ENCODE data around the gene BTBD18. TPM values are rescaled to one million over a fixed set of nuclear protein-coding genes. Genes with fewer than 3 reads are reported as not detected.
A peak's percentile ranks its signal among the peaks of the same experiment; 100 is the strongest.

The BTBD18 gene
- total RNA-seq: not detected in 2 replicates
- not detected in 2 replicates for polyA plus RNA-seq
- polyA plus RNA-seq (2012): 0.05 TPM in 1 of 2 replicates, not detected in the other
- not detected in 2 replicates for polyA minus RNA-seq (ENCODE audit: low replicate concordance)

- Histone ChIP-seq H3K9me3 (ENCODE audit: control insufficient read depth, insufficient read depth, low read depth, low read length) (no peaks in the 10 kb centered on the region), H4K20me1 (ENCODE audit: control insufficient read depth, extremely low read depth, insufficient read depth, low read length) (no peaks in the 10 kb centered on the region), H3K27me3 (ENCODE audit: control insufficient read depth, insufficient read depth, low read length) (no peaks in the 10 kb centered on the region), H3K27ac (ENCODE audit: insufficient read depth, low read length) (no peak within 1 kb of the TSS), H2AFZ (ENCODE audit: low read length) (no peak within 1 kb of the TSS), H3K9ac (ENCODE audit: insufficient read depth, low read length) (no peak within 1 kb of the TSS), H3K36me3 (ENCODE audit: control insufficient read depth, insufficient read depth, low read length) (no peaks in the 10 kb centered on the region), H3K79me2 (ENCODE audit: control insufficient read depth, insufficient read depth, low read length) (no peaks in the 10 kb centered on the region), H3K4me2 (ENCODE audit: extremely low read depth, insufficient read depth, low read length) (no peak within 1 kb of the TSS), H3K4me3 (replicated peaks in 1 of 4; ENCODE audit: control extremely low read depth in 1 of 4, insufficient read depth in 1 of 4, low read depth in 3 of 4, low read length in 4 of 4) (no peak within 1 kb of the TSS), H3K4me1 (ENCODE audit: control insufficient read depth, extremely low read depth, insufficient read depth, low read length) (no peaks in the 10 kb centered on the region)
- peak; percentile 41 to 60 for TF ChIP-seq CTCF (conservative IDR thresholded peaks at IDR 0.05 in 1 of 2, IDR thresholded peaks at IDR 0.05 in 1 of 2; ENCODE audit: low read depth in 1 of 2, low read length in 2 of 2)
- TF ChIP-seq EZH2 (IDR thresholded peaks at IDR 0.05; ENCODE audit: low read length, missing control alignments): no peak
- peak; percentile 43 to 70 for DNase-seq (ENCODE audit: low read depth in 2 of 2)
These were observed at the start of gene BTBD18 for GRCh38 chr11:57751676-57752253. Gene BTBD18, minus strand, starts transcription at chr11:57751819. Its CDS starts 631 bp downstream, at chr11:57751188.

GRCh38 chr11:57801183-57801485, 49.5 kb upstream of the BTBD18 start:
- Histone ChIP-seq H3K4me3 (replicated peaks in 1 of 4; ENCODE audit: control extremely low read depth in 1 of 4, insufficient read depth in 1 of 4, low read depth in 3 of 4, low read length in 4 of 4) (no peak overlapping the region), H3K9me3 (ENCODE audit: control insufficient read depth, insufficient read depth, low read depth, low read length) (no peaks in the 10 kb centered on the region), H3K79me2 (ENCODE audit: control insufficient read depth, insufficient read depth, low read length) (peaks cover 32% of the 10 kb centered on the region), H4K20me1 (ENCODE audit: control insufficient read depth, extremely low read depth, insufficient read depth, low read length) (peaks cover 1% of the 10 kb centered on the region), H2AFZ (ENCODE audit: low read length) (no peak overlapping the region), H3K36me3 (ENCODE audit: control insufficient read depth, insufficient read depth, low read length) (peaks cover 34% of the 10 kb centered on the region), H3K4me2 (ENCODE audit: extremely low read depth, insufficient read depth, low read length) (no peak overlapping the region), H3K9ac (ENCODE audit: insufficient read depth, low read length) (no peak overlapping the region), H3K27ac (ENCODE audit: insufficient read depth, low read length) (no peak overlapping the region), H3K4me1 (ENCODE audit: control insufficient read depth, extremely low read depth, insufficient read depth, low read length) (peaks cover 10% of the 10 kb centered on the region), H3K27me3 (ENCODE audit: control insufficient read depth, insufficient read depth, low read length) (no peaks in the 10 kb centered on the region)
- TF ChIP-seq EZH2 (IDR thresholded peaks at IDR 0.05; ENCODE audit: low read length, missing control alignments) (no peak), CTCF (conservative IDR thresholded peaks at IDR 0.05 in 1 of 2, IDR thresholded peaks at IDR 0.05 in 1 of 2; ENCODE audit: low read depth in 1 of 2, low read length in 2 of 2) (no peak)
- DNase-seq (ENCODE audit: low read depth in 2 of 2): no peak

- H3K36me3 ChIP-seq (ENCODE audit: control insufficient read depth, insufficient read depth, low read length): peaks cover 29% of the 10 kb centered on the region
- H3K9ac ChIP-seq (ENCODE audit: insufficient read depth, low read length): no peak overlapping the region
- TF ChIP-seq EZH2 (IDR thresholded peaks at IDR 0.05; ENCODE audit: low read length, missing control alignments): no peak
- TF ChIP-seq CTCF (conservative IDR thresholded peaks at IDR 0.05 in 1 of 2, IDR thresholded peaks at IDR 0.05 in 1 of 2; ENCODE audit: low read depth in 1 of 2, low read length in 2 of 2): peak; percentile 68 to 84
- H3K4me3 ChIP-seq (replicated peaks in 1 of 4; ENCODE audit: control extremely low read depth in 1 of 4, insufficient read depth in 1 of 4, low read depth in 3 of 4, low read length in 4 of 4): no peak overlapping the region
- peak; percentile 58 to 77 for DNase-seq (ENCODE audit: low read depth in 2 of 2)
- no peak overlapping the region for H3K27ac ChIP-seq (ENCODE audit: insufficient read depth, low read length)
- no peak overlapping the region for H2AFZ ChIP-seq (ENCODE audit: low read length)
- H3K27me3 ChIP-seq (ENCODE audit: control insufficient read depth, insufficient read depth, low read length): no peaks in the 10 kb centered on the region
- H3K4me1 ChIP-seq (ENCODE audit: control insufficient read depth, extremely low read depth, insufficient read depth, low read length): peaks cover 10% of the 10 kb centered on the region
- H4K20me1 ChIP-seq (ENCODE audit: control insufficient read depth, extremely low read depth, insufficient read depth, low read length): peaks cover 1% of the 10 kb centered on the region
- no peaks in the 10 kb centered on the region for H3K9me3 ChIP-seq (ENCODE audit: control insufficient read depth, insufficient read depth, low read depth, low read length)
- H3K4me2 ChIP-seq (ENCODE audit: extremely low read depth, insufficient read depth, low read length): no peak overlapping the region
- H3K79me2 ChIP-seq (ENCODE audit: control insufficient read depth, insufficient read depth, low read length): peaks cover 32% of the 10 kb centered on the region
These were observed 49.0 kb upstream of the BTBD18 start for GRCh38 chr11:57800444-57801182.

Measured in fibroblast of lung (primary cell).